HCT116 (cell line): ENCODE measurements around the gene VAV2.

Source experiments
- CEBPB ChIP-seq: IDR thresholded peaks from 2 replicates; pipeline ENCODE4 v1.6.1; 2012; ENCODE audit warnings: low read depth
- EZH2 ChIP-seq: fragments of 200-600 bp; sonication (generic); IDR thresholded peaks from 2 replicates; pipeline ENCODE4 v1.6.1; 2017; ENCODE audit warnings: antibody characterized with exemption, mixed run types
- MAX ChIP-seq: IDR thresholded peaks from 2 replicates; pipeline ENCODE4 v1.6.1; 2012
- POLR2A ChIP-seq: IDR thresholded peaks from 2 replicates; pipeline ENCODE4 v1.7.0; 2011; ENCODE audit warnings: borderline replicate concordance; ENCODE audit not compliant: insufficient read depth, insufficient read length; ENCODE audit errors: extremely low read depth
- POLR2AphosphoS5 ChIP-seq: IDR thresholded peaks from 2 replicates; pipeline ENCODE4 v1.6.1; 2011; ENCODE audit warnings: mild to moderate bottlenecking, low read depth, low read length, moderate library complexity
- REST ChIP-seq: IDR thresholded peaks from 2 replicates; pipeline ENCODE4 v1.6.1; 2012; ENCODE audit warnings: low read depth
- SP1 ChIP-seq: IDR thresholded peaks from 2 replicates; pipeline ENCODE4 v1.6.1; 2012; ENCODE audit warnings: low read depth
- ZBTB33 ChIP-seq: IDR thresholded peaks from 2 replicates; pipeline ENCODE4 v1.6.1; 2011; ENCODE audit warnings: mild to moderate bottlenecking, low read length, moderate library complexity; ENCODE audit not compliant: insufficient replicate concordance; ENCODE audit errors: extremely low read depth
- ZFX ChIP-seq: fragments of 450-650 bp; IDR thresholded peaks from 2 replicates; pipeline ENCODE4 v1.6.1; 2017
- TF ChIP-seq, protein P1 (sequence below), 3 experiments: fragments of 200-600 bp in 1 of 3; sonication (generic) in 1 of 3; IDR thresholded peaks in 2 of 3; conservative IDR thresholded peaks in 1 of 3; 2 replicates each; pipeline ENCODE4 v1.5.1; 2012 to 2017; ENCODE audit warnings: low read depth in 2 of 3, low read length in 2 of 3, antibody characterized with exemption in 1 of 3, borderline replicate concordance in 1 of 3, control low read depth in 1 of 3, mild to moderate bottlenecking in 1 of 3, mixed read lengths in 1 of 3, mixed run types in 1 of 3, moderate library complexity in 1 of 3; ENCODE audit not compliant: insufficient read depth in 1 of 3

DNA sequence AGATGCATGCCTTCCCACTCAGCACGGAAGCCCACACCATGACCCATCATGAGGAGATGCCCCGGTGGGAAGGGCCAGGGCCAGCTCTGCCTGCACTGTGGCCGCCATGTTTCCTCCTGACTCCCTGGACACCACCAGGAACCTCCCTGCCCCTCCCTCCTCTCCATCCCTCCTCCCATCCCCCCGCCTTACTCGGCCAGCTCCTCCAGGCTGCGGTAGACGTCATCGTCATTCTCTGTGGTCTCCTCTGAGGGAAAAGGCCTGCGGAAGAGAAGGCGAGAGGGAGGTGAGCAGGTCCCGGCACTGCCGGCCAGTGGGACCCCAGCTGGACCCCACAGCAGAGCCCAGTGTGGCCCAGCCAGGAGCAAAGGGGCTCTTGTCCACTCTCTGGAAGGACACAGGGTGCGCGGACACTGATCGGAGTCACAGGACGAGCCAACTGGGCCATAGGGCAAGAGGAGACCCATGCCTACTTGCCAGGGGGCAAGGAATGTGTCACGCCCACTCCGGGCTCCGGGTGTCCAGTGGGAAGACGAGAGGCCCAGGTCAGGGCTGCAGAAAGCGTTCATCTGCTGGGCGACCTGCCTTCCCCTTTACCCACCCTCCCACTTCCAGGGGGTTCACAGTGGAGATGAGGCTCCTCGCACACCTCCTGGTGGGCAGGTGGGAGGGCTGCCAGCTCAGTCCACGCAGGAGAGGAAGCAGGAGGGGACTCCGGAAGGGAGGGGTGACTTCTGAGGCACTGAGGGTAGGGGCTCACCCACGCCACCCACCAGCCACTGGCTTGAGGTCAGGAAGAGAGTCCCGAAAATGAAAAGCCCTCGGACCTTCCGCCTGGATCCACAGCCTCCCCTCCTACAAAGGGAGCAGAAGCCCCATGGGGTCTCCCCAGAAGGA is 157.8 kb downstream of the VAV2 start:
- TF ChIP-seq, protein P1, sequence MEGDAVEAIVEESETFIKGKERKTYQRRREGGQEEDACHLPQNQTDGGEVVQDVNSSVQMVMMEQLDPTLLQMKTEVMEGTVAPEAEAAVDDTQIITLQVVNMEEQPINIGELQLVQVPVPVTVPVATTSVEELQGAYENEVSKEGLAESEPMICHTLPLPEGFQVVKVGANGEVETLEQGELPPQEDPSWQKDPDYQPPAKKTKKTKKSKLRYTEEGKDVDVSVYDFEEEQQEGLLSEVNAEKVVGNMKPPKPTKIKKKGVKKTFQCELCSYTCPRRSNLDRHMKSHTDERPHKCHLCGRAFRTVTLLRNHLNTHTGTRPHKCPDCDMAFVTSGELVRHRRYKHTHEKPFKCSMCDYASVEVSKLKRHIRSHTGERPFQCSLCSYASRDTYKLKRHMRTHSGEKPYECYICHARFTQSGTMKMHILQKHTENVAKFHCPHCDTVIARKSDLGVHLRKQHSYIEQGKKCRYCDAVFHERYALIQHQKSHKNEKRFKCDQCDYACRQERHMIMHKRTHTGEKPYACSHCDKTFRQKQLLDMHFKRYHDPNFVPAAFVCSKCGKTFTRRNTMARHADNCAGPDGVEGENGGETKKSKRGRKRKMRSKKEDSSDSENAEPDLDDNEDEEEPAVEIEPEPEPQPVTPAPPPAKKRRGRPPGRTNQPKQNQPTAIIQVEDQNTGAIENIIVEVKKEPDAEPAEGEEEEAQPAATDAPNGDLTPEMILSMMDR (IDR thresholded peaks at IDR 0.05 in 2 of 3, conservative IDR thresholded peaks at IDR 0.05 in 1 of 3; ENCODE audit: borderline replicate concordance in 1 of 3, insufficient read depth in 1 of 3, low read depth in 2 of 3, low read length in 2 of 3): no peak
- TF ChIP-seq ZFX (no peak), CEBPB (no peak), POLR2AphosphoS5 (no peak), EZH2 (no peak), MAX (no peak), ZBTB33 (no peak), SP1 (no peak), REST (no peak), POLR2A (no peak)
